ENCODE measurements around the gene ZDHHC14.

The ZDHHC14 gene

GRCh38 chr6:157538168-157538567 lies 157.2 kb downstream of the ZDHHC14 start:
- DNase-seq = no peak

- no peak for DNase-seq
Measured at GRCh38 chr6:157538698-157539097, 157.7 kb downstream of the ZDHHC14 start.

- no peak for DNase-seq
Measured at GRCh38 chr6:157539421-157539822, 158.4 kb downstream of the ZDHHC14 start.

GRCh38 chr6:157539900-157540752 lies 159.1 kb downstream of the ZDHHC14 start:
- no peak for DNase-seq

GRCh38 chr6:157541618-157542413 lies 160.8 kb downstream of the ZDHHC14 start:
- no peak for DNase-seq

- no peak for DNase-seq
Measured at GRCh38 chr6:157542414-157543160, 161.6 kb downstream of the ZDHHC14 start.

GRCh38 chr6:157546321-157546720 lies 165.3 kb downstream of the ZDHHC14 start:
- no peak for DNase-seq

GRCh38 chr6:157547112-157547511 lies 166.1 kb downstream of the ZDHHC14 start:
- DNase-seq = no peak

GRCh38 chr6:157548635-157549467 lies 167.9 kb downstream of the ZDHHC14 start:
- DNase-seq = no peak

- no peak for DNase-seq
Measured at GRCh38 chr6:157549468-157549745, 168.4 kb downstream of the ZDHHC14 start.

GRCh38 chr6:157550114-157550989 lies 169.4 kb downstream of the ZDHHC14 start:
- no peak for DNase-seq

- DNase-seq = no peak
Measured at GRCh38 chr6:157551041-157551832, 170.2 kb downstream of the ZDHHC14 start.

- DNase-seq = peak; percentile 58
Measured at GRCh38 chr6:157552081-157552747, 171.2 kb downstream of the ZDHHC14 start.

GRCh38 chr6:157552820-157553485 lies 172.0 kb downstream of the ZDHHC14 start:
- no peak for DNase-seq

- no peak for DNase-seq
Measured at GRCh38 chr6:157554747-157555146, 173.8 kb downstream of the ZDHHC14 start.

GRCh38 chr6:157555455-157556143 lies 174.6 kb downstream of the ZDHHC14 start:
- DNase-seq = no peak

- DNase-seq = no peak
Measured at GRCh38 chr6:157556144-157556645, 175.2 kb downstream of the ZDHHC14 start.

GRCh38 chr6:157556671-157557430 lies 175.9 kb downstream of the ZDHHC14 start:
- DNase-seq = peak; percentile 66
